HG03025 (cell line): ENCODE results near the gene SERINC2.
"Not testable (repeated sequence)": the region's sequence is repeated elsewhere in the genome, so short reads cannot be mapped to it uniquely, and the experiment has no call there.

Experiments
- ATAC-seq: cut with Tn5 transposase; IDR thresholded peaks from one replicate; pipeline ENCODE4 v1.9.1; 2021; ENCODE audit warnings: mild to moderate bottlenecking, moderate library complexity; ENCODE audit not compliant: unreplicated experiment, low FRiP score

SERINC2 gene

GRCh38 chr1:31382379-31382989 is 30.5 kb upstream of the SERINC2 start:
- no peak for ATAC-seq

- ATAC-seq: no peak
Measured at GRCh38 chr1:31383967-31384366, 29.0 kb upstream of the SERINC2 start.

- ATAC-seq: not testable (repeated sequence)
Measured at GRCh38 chr1:31386576-31387243, 26.3 kb upstream of the SERINC2 start.

GRCh38 chr1:31387612-31388011 is 25.4 kb upstream of the SERINC2 start:
- ATAC-seq: no peak

- no peak for ATAC-seq
Measured at GRCh38 chr1:31389616-31390015, 23.4 kb upstream of the SERINC2 start.

GRCh38 chr1:31390071-31390470 is 22.9 kb upstream of the SERINC2 start:
- ATAC-seq: no peak

- no peak for ATAC-seq
Measured at GRCh38 chr1:31393463-31393862, 19.6 kb upstream of the SERINC2 start.

- ATAC-seq: no peak
Measured at GRCh38 chr1:31394584-31395193, 18.3 kb upstream of the SERINC2 start.

GRCh38 chr1:31396633-31397351 is 16.2 kb upstream of the SERINC2 start:
- ATAC-seq: no peak

- ATAC-seq: no peak
Measured at GRCh38 chr1:31397360-31398095, 15.5 kb upstream of the SERINC2 start.

- ATAC-seq: no peak
Measured at GRCh38 chr1:31398246-31398645, 14.8 kb upstream of the SERINC2 start.

GRCh38 chr1:31399976-31400375 is 13.0 kb upstream of the SERINC2 start:
- ATAC-seq: no peak

- no peak for ATAC-seq
Measured at GRCh38 chr1:31400393-31400792, 12.6 kb upstream of the SERINC2 start.

- ATAC-seq: no peak
Measured at GRCh38 chr1:31401241-31401640, 11.8 kb upstream of the SERINC2 start.

GRCh38 chr1:31405578-31406245 is 7.3 kb upstream of the SERINC2 start:
- ATAC-seq: no peak

GRCh38 chr1:31407029-31407626 is 5.9 kb upstream of the SERINC2 start:
- no peak for ATAC-seq

- ATAC-seq: no peak
Measured at GRCh38 chr1:31408788-31409318, 4.2 kb upstream of the SERINC2 start.

GRCh38 chr1:31409946-31410858 is 2.8 kb upstream of the SERINC2 start:
- ATAC-seq: no peak
